Measurements from ENCODE around the gene VWCE.

Gene VWCE

DNA sequence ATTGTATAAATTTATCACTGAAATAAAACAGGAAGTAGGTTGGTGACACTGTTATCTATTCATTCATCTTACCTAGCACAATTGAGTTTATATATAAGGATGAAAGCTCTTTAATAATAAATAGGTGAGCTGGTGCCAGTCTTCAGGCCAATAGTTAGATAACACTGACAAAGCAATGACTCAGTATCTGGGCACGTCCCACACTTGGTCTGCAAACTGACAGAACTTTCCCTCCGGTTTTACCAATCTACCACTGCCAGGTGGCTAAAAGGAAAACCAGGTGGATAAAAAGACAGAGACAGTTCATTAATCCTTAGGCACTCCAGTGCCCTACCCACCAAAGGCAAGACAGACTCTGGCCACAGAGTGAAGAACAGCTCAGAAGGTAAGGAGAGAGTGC, 20.1 kb upstream of the VWCE start:
- DNase-seq (ENCODE audit: low read depth, low spot score): no peak
- POLR2A ChIA-PET: no interaction called here
- H3K4me3 ChIP-seq (ENCODE audit: low read depth, low read length): no peak overlapping the region
- CTCF ChIA-PET: interaction anchor here (0.9 to 1.7 kb wide), 6 partner anchors 8 to 61 kb away, joined by 3 to 6 read pairs (median 3); no protein-coding TSS in a partner anchor
- TF ChIP-seq, protein P1, sequence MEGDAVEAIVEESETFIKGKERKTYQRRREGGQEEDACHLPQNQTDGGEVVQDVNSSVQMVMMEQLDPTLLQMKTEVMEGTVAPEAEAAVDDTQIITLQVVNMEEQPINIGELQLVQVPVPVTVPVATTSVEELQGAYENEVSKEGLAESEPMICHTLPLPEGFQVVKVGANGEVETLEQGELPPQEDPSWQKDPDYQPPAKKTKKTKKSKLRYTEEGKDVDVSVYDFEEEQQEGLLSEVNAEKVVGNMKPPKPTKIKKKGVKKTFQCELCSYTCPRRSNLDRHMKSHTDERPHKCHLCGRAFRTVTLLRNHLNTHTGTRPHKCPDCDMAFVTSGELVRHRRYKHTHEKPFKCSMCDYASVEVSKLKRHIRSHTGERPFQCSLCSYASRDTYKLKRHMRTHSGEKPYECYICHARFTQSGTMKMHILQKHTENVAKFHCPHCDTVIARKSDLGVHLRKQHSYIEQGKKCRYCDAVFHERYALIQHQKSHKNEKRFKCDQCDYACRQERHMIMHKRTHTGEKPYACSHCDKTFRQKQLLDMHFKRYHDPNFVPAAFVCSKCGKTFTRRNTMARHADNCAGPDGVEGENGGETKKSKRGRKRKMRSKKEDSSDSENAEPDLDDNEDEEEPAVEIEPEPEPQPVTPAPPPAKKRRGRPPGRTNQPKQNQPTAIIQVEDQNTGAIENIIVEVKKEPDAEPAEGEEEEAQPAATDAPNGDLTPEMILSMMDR (IDR thresholded peaks at IDR 0.05; ENCODE audit: insufficient read depth, low read length, missing control alignments): no peak

DNA sequence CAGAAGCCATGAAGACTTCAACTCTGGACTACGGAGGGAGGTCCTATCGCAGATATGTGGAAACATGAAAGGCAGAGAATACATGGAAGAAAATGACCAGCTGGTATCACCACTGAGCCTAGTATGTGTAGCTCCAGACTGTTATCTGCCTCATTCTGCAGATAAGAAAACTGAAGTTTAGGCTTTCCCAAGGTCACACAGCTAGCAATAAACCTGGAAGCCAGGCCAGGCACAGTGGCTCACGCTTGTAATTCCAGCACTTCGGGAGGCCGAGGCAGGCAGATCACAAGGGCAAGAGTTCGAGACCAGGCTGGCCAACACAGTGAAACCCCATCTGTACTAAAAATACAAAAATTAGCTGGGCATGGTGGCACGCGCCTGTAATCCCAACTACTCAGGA, 15.6 kb upstream of the VWCE start:
- POLR2A ChIA-PET: no interaction called here
- H3K4me3 ChIP-seq (ENCODE audit: low read depth, low read length): no peak overlapping the region
- CTCF ChIA-PET: interaction anchor here (1.0 to 1.1 kb wide), 2 partner anchors 17 to 21 kb away, joined by 3 read pairs; no protein-coding TSS in a partner anchor
- no peak for DNase-seq (ENCODE audit: low read depth, low spot score)
- TF ChIP-seq, protein P1 (IDR thresholded peaks at IDR 0.05; ENCODE audit: insufficient read depth, low read length, missing control alignments): no peak

- POLR2A ChIA-PET: no interaction called here
- no peak for DNase-seq (ENCODE audit: low read depth, low spot score)
- no peak overlapping the region for H3K4me3 ChIP-seq (ENCODE audit: low read depth, low read length)
- CTCF ChIA-PET: interaction anchor here (0.5 to 2.3 kb wide), 4 partner anchors 11 to 76 kb away, joined by 3 to 8 read pairs (median 4); no protein-coding TSS in a partner anchor
- TF ChIP-seq, protein P1 (IDR thresholded peaks at IDR 0.05; ENCODE audit: insufficient read depth, low read length, missing control alignments): no peak
Observed at GRCh38 chr11:61309739-61310138, 14.6 kb upstream of the VWCE start.

DNA sequence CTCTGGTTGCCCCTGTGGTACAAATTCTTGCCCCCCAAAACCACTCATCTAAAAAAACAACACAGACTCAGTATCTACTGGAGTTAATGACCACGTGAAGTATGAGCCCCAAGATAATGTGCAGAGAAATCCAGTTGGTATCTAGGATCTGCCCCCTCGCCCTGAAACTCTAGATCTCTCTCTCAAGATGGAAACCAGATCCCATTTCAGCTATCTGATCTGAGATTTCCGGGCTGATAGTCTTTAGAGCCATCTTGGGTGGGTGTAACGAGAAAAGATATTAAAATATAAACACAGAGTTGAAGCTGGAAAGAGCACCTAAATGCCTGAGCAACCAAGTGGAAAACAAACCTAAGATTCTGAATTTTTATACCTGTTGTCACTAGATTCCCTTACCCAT, 14.0 kb upstream of the VWCE start:
- H3K4me3 ChIP-seq (ENCODE audit: low read depth, low read length): no peak overlapping the region
- ChIA-PET CTCF (interaction anchor here (0.8 to 2.3 kb wide), 3 partner anchors 10 to 76 kb away, joined by 3 to 8 read pairs (median 6); no protein-coding TSS in a partner anchor), POLR2A (no interaction called here)
- TF ChIP-seq, protein P1 (IDR thresholded peaks at IDR 0.05; ENCODE audit: insufficient read depth, low read length, missing control alignments): no peak
- no peak for DNase-seq (ENCODE audit: low read depth, low spot score)

GRCh38 chr11:61307354-61307753, 12.2 kb upstream of the VWCE start:
- ChIA-PET CTCF (interaction anchor here (1.0 to 2.3 kb wide), 3 partner anchors 8 to 29 kb away, joined by 3 to 8 read pairs (median 3); no protein-coding TSS in a partner anchor), POLR2A (no interaction called here)
- TF ChIP-seq, protein P1 (IDR thresholded peaks at IDR 0.05; ENCODE audit: insufficient read depth, low read length, missing control alignments): no peak
- no peak overlapping the region for H3K4me3 ChIP-seq (ENCODE audit: low read depth, low read length)
- no peak for DNase-seq (ENCODE audit: low read depth, low spot score)

DNA sequence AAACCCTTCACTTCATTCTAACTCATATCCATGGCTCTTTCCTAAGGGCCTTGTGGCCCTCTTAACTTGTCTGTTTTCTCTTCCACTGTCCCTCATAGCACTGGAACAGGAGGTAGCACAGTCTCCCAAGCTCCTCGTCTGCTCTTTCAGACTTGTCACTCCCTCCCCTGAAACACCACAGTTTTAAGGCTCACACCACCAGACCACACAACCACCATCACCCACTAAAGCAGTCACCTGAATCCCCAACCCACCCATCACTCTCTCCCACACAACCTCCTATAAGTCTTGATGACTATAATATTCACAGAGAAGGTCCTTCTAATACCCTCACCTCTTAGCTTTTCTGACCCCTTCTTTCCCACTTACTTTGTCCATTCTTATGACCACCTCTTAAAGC, 11.1 kb upstream of the VWCE start:
- no peak overlapping the region for H3K4me3 ChIP-seq (ENCODE audit: low read depth, low read length)
- ChIA-PET CTCF (interaction anchor here (0.8 kb wide), 1 partner anchor 11 kb away, joined by 3 read pairs; the partner anchor contains the start of gene VWCE), POLR2A (no interaction called here)
- DNase-seq (ENCODE audit: low read depth, low spot score): no peak
- TF ChIP-seq, protein P1 (IDR thresholded peaks at IDR 0.05; ENCODE audit: insufficient read depth, low read length, missing control alignments): no peak

All from AG04449 (cell line).